ENCODE results near the gene TDRD9.

Gene TDRD9

GRCh38 chr14:103989964-103990363 lies 61.7 kb downstream of the TDRD9 start:
- no peak for DNase-seq (ENCODE audit: low read depth)

GRCh38 chr14:103994535-103995184 lies 66.4 kb downstream of the TDRD9 start:
- DNase-seq (ENCODE audit: low read depth): no peak

GRCh38 chr14:103995876-103996275 lies 67.6 kb downstream of the TDRD9 start:
- DNase-seq (ENCODE audit: low read depth): no peak

GRCh38 chr14:103997391-103997790 lies 69.1 kb downstream of the TDRD9 start:
- no peak for DNase-seq (ENCODE audit: low read depth)

GRCh38 chr14:103998027-103998426 lies 69.8 kb downstream of the TDRD9 start:
- DNase-seq (ENCODE audit: low read depth): no peak

- no peak for DNase-seq (ENCODE audit: low read depth)
Measured at GRCh38 chr14:103999795-104000440, 71.7 kb downstream of the TDRD9 start.

- no peak for DNase-seq (ENCODE audit: low read depth)
Measured at GRCh38 chr14:104001003-104001402, 72.7 kb downstream of the TDRD9 start.

- no peak for DNase-seq (ENCODE audit: low read depth)
Measured at GRCh38 chr14:104003616-104004015, 75.4 kb downstream of the TDRD9 start.

GRCh38 chr14:104004849-104005248 lies 76.6 kb downstream of the TDRD9 start:
- DNase-seq (ENCODE audit: low read depth): no peak

- no peak for DNase-seq (ENCODE audit: low read depth)
Measured at GRCh38 chr14:104005489-104005888, 77.2 kb downstream of the TDRD9 start.

- DNase-seq (ENCODE audit: low read depth): no peak
Measured at GRCh38 chr14:104007121-104007520, 78.9 kb downstream of the TDRD9 start.

GRCh38 chr14:104009297-104009696 lies 81.0 kb downstream of the TDRD9 start:
- DNase-seq (ENCODE audit: low read depth): no peak

GRCh38 chr14:104011824-104012517 lies 83.7 kb downstream of the TDRD9 start:
- no peak for DNase-seq (ENCODE audit: low read depth)

GRCh38 chr14:104014764-104015163 lies 86.5 kb downstream of the TDRD9 start:
- no peak for DNase-seq (ENCODE audit: low read depth)

- no peak for DNase-seq (ENCODE audit: low read depth)
Measured at GRCh38 chr14:104016873-104017650, 88.8 kb downstream of the TDRD9 start.

- no peak for DNase-seq (ENCODE audit: low read depth)
Measured at GRCh38 chr14:104019029-104019428, 90.8 kb downstream of the TDRD9 start.

- DNase-seq (ENCODE audit: low read depth): no peak
Measured at GRCh38 chr14:104019806-104020205, 91.5 kb downstream of the TDRD9 start.

- no peak for DNase-seq (ENCODE audit: low read depth)
Measured at GRCh38 chr14:104020471-104020870, 92.2 kb downstream of the TDRD9 start.

- DNase-seq (ENCODE audit: low read depth): no peak
Measured at GRCh38 chr14:104023325-104024055, 95.2 kb downstream of the TDRD9 start.

- DNase-seq (ENCODE audit: low read depth): no peak
Measured at GRCh38 chr14:104025534-104025933, 97.3 kb downstream of the TDRD9 start.

- DNase-seq (ENCODE audit: low read depth): no peak
Measured at GRCh38 chr14:104026024-104026423, 97.8 kb downstream of the TDRD9 start.

GRCh38 chr14:104030958-104031357 lies 102.7 kb downstream of the TDRD9 start:
- DNase-seq (ENCODE audit: low read depth): no peak
